Naive B cell (primary cell): ENCODE measurements around the gene ZCCHC10. TPM values are rescaled to one million over a fixed set of nuclear protein-coding genes. Genes with fewer than 3 reads are reported as not detected.
"Not testable (repeated sequence)": the region's sequence is repeated elsewhere in the genome, so short reads cannot be mapped to it uniquely, and the experiment has no call there.

ENCODE experiments used
- ATAC-seq, 2 donors: fragments of 150-1000 bp; cut with Tn5 transposase; 2 replicates each; pipeline ENCODE4 v1.10.0; 2021; ENCODE audit warnings: low read depth in 2 of 2, mild to moderate bottlenecking in 2 of 2, moderate library complexity in 2 of 2
- DNase-seq: peaks from one replicate; pipeline ENCODE4 v3.0.0; 2022
- H3K27ac Mint-ChIP-seq, 6 donors: one replicate each; pipeline ENCODE4 v1.8.0; 2020 to 2022; ENCODE audit warnings: mild to moderate bottlenecking in 6 of 6, mixed read lengths in 6 of 6, moderate library complexity in 5 of 6, inconsistent platforms in 2 of 6
- H3K27me3 Mint-ChIP-seq, 3 donors: one replicate each; pipeline ENCODE4 v1.8.0; 2021 to 2022; ENCODE audit warnings: mixed read lengths in 3 of 3, mild to moderate bottlenecking in 1 of 3
- H3K36me3 Mint-ChIP-seq, 2 donors: one replicate each; pipeline ENCODE4 v1.8.0; 2020 to 2022; ENCODE audit warnings: mixed read lengths in 2 of 2, inconsistent platforms in 1 of 2, mild to moderate bottlenecking in 1 of 2
- H3K4me1 Mint-ChIP-seq, 3 donors: one replicate each; pipeline ENCODE4 v1.8.0; 2020 to 2022; ENCODE audit warnings: mixed read lengths in 3 of 3, inconsistent platforms in 1 of 3, mild to moderate bottlenecking in 1 of 3, moderate library complexity in 1 of 3
- H3K4me3 Mint-ChIP-seq, 8 donors: one replicate each; pipeline ENCODE4 v1.8.0; 2020 to 2022; ENCODE audit warnings: mild to moderate bottlenecking in 8 of 8, mixed read lengths in 8 of 8, moderate library complexity in 8 of 8, inconsistent platforms in 2 of 8
- H3K9me3 Mint-ChIP-seq, 7 donors: one replicate each; pipeline ENCODE4 v1.8.0; 2020 to 2022; ENCODE audit warnings: mixed read lengths in 7 of 7, mild to moderate bottlenecking in 5 of 7, inconsistent platforms in 2 of 7, moderate library complexity in 1 of 7
- polyA plus RNA-seq, 6 donors: library from polyadenylated mRNA; unstranded; fragments of 300-500 nt; fragmentation: Illumina TruSeq; gene quantifications; one replicate each; pipeline ENCODE4 v1.2.3, GENCODE V29; 2021; ENCODE audit warnings: low read depth in 6 of 6

The ZCCHC10 gene
- polyA plus RNA-seq, 6 donors from 2014 or later: 87.0 to 209 (median 123) TPM

DNA sequence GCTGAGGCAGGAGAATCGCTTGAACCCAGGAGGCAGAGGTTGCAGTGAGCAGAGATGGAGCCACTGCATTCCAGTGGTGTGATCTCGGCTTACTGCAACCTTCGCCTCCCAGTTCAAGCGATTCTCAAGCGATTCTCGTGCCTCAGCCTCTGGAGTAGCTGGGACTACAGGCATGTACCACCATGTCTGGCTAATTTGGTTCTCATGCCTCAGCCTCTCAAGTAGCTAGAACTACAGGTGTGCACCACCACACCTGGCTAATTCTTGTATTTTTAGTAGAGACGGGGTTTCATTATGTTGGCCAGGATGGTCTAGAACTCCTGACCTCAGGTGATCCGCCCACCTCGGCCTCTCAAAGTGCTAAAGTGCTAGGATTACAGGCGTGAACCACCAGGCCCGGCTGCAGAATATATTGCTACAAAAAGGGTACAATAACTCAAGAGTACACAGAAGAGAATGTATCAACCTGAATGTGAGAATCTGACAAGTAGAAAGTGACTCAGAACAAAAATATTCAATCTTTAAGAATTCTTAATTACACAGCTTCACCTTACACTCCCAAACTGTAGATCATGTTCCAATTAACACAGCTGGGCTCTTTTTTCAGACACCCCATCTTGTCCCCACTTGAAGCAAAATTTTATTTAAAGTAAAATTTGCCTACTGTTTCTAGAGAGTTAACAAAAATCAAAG is 65.1 kb downstream of the ZCCHC10 start:
- H3K36me3 Mint-ChIP-seq, ATAC-seq, H3K27me3 Mint-ChIP-seq, H3K9me3 Mint-ChIP-seq, DNase-seq: not testable (repeated sequence)
- Mint-ChIP-seq H3K27ac (peak overlapping the region in 3 of 6 donors; percentile 18 to 98 (median 65)), H3K4me3 (peak overlapping the region; percentile 86 to 100 (median 96)), H3K4me1 (peaks cover 13 to 59% (median 44%) of the 10 kb centered on the region in 3 donors)

DNA sequence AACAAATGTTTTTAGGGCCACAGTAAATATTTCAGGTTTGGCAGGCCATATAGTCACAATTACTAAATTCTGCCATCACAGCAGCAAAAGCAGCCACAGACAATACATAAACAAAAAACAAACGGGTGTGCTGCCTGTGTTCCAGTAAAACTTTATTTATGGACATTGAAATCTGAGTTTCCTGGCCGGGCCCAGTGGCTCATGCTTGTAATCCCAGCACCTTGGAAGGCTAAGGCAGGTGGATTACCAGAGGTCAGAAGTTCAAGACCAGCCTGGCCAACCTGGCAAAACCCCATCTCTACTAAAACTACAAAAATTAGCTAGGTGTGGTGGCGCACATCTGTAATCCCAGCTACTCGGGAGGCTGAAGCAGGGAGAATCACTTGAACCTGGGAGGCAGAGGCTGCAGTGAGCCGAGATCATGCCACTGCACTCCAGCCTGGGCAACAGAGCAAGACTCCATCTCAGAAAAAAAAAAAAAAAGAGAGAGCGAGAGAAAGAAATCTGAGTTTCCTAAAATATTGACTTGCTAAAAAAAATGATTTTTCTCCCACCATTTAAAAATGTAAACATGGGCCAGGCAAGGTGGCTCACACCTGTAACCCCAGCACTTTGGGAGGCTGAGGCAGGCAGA is 70.1 kb downstream of the ZCCHC10 start:
- Mint-ChIP-seq H3K4me3 (peak overlapping the region in 3 of 8 donors; percentile 6 to 47 (median 9)), H3K36me3 (peaks cover 0 to 15% of the 10 kb centered on the region in 2 donors), H3K27ac (peak overlapping the region in 2 of 6 donors; percentile 28 to 47), H3K4me1 (peaks cover 32 to 75% (median 58%) of the 10 kb centered on the region in 3 donors)
- not testable (repeated sequence) for ATAC-seq, H3K9me3 Mint-ChIP-seq, H3K27me3 Mint-ChIP-seq, DNase-seq

DNA sequence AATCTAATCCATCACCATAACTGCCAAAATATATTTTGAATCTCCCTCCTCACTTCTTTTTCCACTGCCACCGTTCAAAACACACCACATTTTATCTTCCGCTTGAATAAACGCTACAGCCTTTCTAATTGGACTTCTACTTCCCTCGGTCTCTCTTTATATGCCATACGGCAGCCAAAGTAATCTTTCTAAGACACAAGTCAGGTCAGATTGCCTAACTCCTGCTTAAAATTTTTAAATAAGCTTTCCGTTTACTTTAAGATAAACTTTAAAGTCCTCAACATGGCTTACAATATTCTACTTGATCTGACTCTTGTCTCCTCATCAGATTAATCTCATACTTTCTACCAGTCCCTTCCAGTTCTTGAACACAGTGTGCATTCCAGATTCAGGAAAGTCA is 72.6 kb downstream of the ZCCHC10 start:
- no peak for DNase-seq
- Mint-ChIP-seq H3K36me3 (peaks cover 0 to 19% of the 10 kb centered on the region in 2 donors), H3K4me3 (no peak overlapping the region), H3K27ac (peak overlapping the region in 3 of 6 donors; percentile 14 to 65 (median 18)), H3K4me1 (peaks cover 37 to 63% (median 51%) of the 10 kb centered on the region in 3 donors), H3K9me3 (no peaks in the 10 kb centered on the region), H3K27me3 (no peaks in the 10 kb centered on the region)
- no peak for ATAC-seq

DNA sequence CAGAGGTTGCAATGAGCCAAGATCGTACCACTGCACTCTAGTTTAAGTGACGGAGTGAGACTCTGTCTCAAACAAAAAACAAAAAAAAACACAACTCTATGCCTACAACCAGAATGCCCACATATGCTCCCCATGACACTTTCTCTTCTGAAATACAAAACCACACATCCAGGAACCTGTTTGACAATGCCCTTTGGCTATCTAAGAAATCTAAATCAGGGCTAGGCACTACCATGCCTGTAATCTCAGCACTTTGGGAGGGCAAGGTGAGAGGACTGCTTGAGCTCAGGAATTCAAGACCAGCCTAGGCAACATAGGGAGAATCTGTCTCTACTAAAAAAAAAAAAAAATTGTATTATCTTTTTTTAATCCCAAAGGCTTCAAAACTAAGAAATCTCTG is 73.5 kb downstream of the ZCCHC10 start:
- ATAC-seq: no peak
- no peak for DNase-seq
- peaks cover 45 to 64% (median 50%) of the 10 kb centered on the region in 3 donors for H3K4me1 Mint-ChIP-seq
- peak overlapping the region in 2 of 6 donors; percentile 37 to 94 for H3K27ac Mint-ChIP-seq
- H3K4me3 Mint-ChIP-seq: peak overlapping the region in 1 of 8 donors; percentile 25
- no peaks in the 10 kb centered on the region for H3K27me3 Mint-ChIP-seq
- H3K9me3 Mint-ChIP-seq: no peaks in the 10 kb centered on the region
- H3K36me3 Mint-ChIP-seq: peaks cover 0 to 19% of the 10 kb centered on the region in 2 donors

DNA sequence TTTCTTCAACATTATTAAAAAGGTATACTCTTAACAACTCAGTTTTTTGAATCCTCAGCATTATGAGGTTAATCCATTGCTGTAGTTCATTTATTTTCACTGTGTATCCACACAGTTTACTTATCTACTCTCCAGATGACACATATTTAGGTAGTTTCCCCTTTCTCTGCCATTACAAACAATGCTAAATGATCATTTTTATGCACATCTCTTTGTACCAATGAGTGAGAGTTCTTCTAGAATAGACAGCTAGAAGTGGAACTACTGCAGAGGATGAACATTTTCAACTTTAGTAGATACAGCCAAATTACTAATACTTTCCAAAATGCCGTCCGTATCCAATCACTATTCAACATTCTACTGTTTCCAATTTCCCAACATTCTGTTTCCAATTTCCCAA is 74.5 kb downstream of the ZCCHC10 start:
- H3K9me3 Mint-ChIP-seq: no peaks in the 10 kb centered on the region
- peaks cover 0 to 19% of the 10 kb centered on the region in 2 donors for H3K36me3 Mint-ChIP-seq
- H3K27me3 Mint-ChIP-seq: no peaks in the 10 kb centered on the region
- H3K4me3 Mint-ChIP-seq: no peak overlapping the region
- H3K4me1 Mint-ChIP-seq: peaks cover 50 to 71% (median 58%) of the 10 kb centered on the region in 3 donors
- no peak for DNase-seq
- no peak overlapping the region for H3K27ac Mint-ChIP-seq
- ATAC-seq: no peak

DNA sequence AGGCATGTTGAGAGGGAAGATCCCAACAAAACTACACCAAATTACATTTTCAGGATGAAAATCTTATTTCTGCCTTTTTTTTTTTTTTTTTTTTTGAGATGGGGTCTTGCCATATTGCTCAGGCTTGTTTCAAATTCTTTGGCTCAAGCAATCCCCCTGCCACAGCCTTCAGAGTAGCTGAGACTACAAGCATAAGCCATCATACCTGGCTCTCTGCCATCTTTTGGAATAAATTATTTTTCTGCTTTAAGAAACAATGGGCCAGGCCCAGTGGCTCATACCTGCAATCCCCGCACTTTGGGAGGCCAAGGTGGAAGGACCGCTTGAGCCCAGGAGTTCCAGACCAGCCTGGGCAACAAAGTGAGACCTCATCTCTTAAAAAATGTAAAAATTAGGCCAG is 77.2 kb downstream of the ZCCHC10 start:
- ATAC-seq (no peak), DNase-seq (no peak)
- no peaks in the 10 kb centered on the region for H3K27me3 Mint-ChIP-seq
- H3K4me3 Mint-ChIP-seq: no peak overlapping the region
- H3K4me1 Mint-ChIP-seq: peaks cover 46 to 65% (median 46%) of the 10 kb centered on the region in 3 donors
- H3K9me3 Mint-ChIP-seq: no peaks in the 10 kb centered on the region
- H3K27ac Mint-ChIP-seq: peak overlapping the region in 2 of 6 donors; percentile 56 to 78
- H3K36me3 Mint-ChIP-seq: peaks cover 0 to 12% of the 10 kb centered on the region in 2 donors

DNA sequence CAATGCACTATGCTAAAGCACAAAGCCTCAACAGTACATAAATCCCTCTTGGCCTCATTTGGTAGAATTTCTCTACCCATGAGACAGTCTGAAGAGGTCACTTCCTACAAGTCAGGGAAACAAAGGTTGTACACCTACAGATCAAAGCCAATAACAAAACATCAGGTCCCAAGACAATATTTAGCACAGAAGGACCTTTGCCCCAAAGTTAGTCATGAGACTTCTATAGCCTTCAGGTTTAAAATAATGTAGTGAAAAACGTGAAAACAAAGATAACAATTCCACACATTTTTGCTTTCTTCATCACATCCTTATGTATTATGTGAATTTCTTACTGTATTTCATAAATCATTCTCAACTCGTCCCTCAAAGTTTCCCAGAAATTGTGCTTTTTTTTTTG is 78.7 kb downstream of the ZCCHC10 start:
- Mint-ChIP-seq H3K9me3 (no peaks in the 10 kb centered on the region), H3K27me3 (no peaks in the 10 kb centered on the region), H3K4me1 (peaks cover 35 to 62% (median 39%) of the 10 kb centered on the region in 3 donors), H3K36me3 (peaks cover 0 to 4% of the 10 kb centered on the region in 2 donors), H3K27ac (peak overlapping the region in 3 of 6 donors; percentile 26 to 78 (median 76)), H3K4me3 (no peak overlapping the region)
- DNase-seq (no peak), ATAC-seq (no peak)

Other genes starting within 250 kb of the ZCCHC10 start
- under 1 TPM in 4 of 6 donors, not detected in 2; 0.11 to 0.27 (median 0.22) TPM for gene SEPTIN8, start 249.3 kb downstream of the ZCCHC10 start, polyA plus RNA-seq
- gene SOWAHA, start 213.2 kb downstream of the ZCCHC10 start, polyA plus RNA-seq: not detected
- under 1 TPM in 1 of 6 donors, not detected in 5; 0.26 TPM for gene SHROOM1, start 195.9 kb downstream of the ZCCHC10 start, polyA plus RNA-seq
- gene GDF9, start 160.1 kb downstream of the ZCCHC10 start, polyA plus RNA-seq: under 1 TPM in 2 of 6 donors, not detected in 4; 0.14 to 0.45 TPM
- gene UQCRQ, start 159.9 kb downstream of the ZCCHC10 start, polyA plus RNA-seq: 100 to 1,000 TPM; 413 to 500 (median 433) TPM
- gene LEAP2, start 152.9 kb downstream of the ZCCHC10 start, polyA plus RNA-seq: 1 to 10 TPM; 1.6 to 3.2 (median 2.2) TPM
- gene AFF4, start 62.9 kb downstream of the ZCCHC10 start, polyA plus RNA-seq: 10 to 100 TPM; 44.4 to 79.0 (median 52.1) TPM
- gene HSPA4, start 25.5 kb upstream of the ZCCHC10 start, polyA plus RNA-seq: 100 to 1,000 TPM in 2 of 6 donors, 10 to 100 TPM in 4; 92.4 to 113 (median 96.2) TPM